ENCODE measurements around the gene ADIG.

The ADIG gene

DNA sequence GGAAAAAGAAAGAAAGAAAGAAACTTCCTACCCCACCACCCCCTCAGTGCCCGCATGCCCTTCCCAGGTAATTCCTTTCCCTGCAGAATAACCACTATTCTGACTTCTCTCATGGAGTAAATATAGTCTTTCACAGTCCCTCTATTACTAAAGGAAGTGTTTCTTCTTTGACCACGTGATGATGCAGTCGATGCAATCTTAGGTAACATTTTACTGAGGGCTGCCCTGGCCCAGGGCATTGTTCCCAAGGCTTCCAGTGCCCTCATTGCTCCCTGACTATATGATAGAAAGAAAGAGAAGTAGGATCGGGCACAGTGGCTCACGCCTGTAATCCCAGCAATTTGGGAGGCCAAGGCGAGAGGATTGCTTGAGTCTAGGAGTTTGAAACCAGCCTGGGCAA, 49.7 kb downstream of the ADIG start:
- DNase-seq (ENCODE audit: low read depth in 4 of 4, low spot score in 1 of 4) = no peak

GRCh38 chr20:38631155-38632022, 50.4 kb downstream of the ADIG start:
- DNase-seq (ENCODE audit: low read depth in 4 of 4, low spot score in 1 of 4) = no peak

DNA sequence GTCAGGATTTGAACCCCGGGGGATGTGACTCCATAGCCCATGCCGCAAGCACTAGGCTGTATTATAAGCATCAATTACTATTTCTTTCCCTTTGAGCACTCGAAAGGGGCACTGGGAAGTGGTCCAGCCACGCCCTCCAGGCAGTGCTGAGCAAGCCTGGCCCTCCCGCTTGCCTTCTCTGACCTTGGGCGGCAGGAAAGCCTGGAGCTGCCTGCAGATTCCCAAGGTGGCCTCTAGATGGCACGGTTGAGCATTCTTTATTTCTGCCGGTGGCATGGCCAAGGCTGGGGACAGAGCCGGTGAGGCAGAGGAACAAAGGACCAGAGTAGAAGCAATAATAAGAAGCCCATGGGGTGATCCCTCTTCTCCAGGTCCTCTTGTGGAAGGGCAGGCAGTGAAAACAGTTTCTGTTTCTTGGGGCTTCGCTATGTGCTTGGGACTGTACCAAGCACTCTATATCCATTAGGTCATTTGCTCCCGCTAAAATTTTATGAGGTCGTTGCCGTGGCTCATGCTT, 52.6 kb downstream of the ADIG start:
- DNase-seq (ENCODE audit: low read depth in 4 of 4, low spot score in 1 of 4) = peak; percentile 29 to 52 (median 34)

GRCh38 chr20:38635721-38636288, 54.8 kb downstream of the ADIG start:
- no peak for DNase-seq (ENCODE audit: low read depth in 4 of 4, low spot score in 1 of 4)
